ENCODE measurements around the gene MORF4L2. TPM values are rescaled to one million over a fixed set of nuclear protein-coding genes. Genes with fewer than 3 reads are reported as not detected.
A peak's percentile ranks its signal among the peaks of the same experiment; 100 is the strongest.

Gene MORF4L2
- total and polyA plus RNA-seq, 9 of the 15 experiments (the other 6 are each of a cell fraction or from before 2014, with no cell fraction given): 324 to 781 (median 420) TPM

DNA sequence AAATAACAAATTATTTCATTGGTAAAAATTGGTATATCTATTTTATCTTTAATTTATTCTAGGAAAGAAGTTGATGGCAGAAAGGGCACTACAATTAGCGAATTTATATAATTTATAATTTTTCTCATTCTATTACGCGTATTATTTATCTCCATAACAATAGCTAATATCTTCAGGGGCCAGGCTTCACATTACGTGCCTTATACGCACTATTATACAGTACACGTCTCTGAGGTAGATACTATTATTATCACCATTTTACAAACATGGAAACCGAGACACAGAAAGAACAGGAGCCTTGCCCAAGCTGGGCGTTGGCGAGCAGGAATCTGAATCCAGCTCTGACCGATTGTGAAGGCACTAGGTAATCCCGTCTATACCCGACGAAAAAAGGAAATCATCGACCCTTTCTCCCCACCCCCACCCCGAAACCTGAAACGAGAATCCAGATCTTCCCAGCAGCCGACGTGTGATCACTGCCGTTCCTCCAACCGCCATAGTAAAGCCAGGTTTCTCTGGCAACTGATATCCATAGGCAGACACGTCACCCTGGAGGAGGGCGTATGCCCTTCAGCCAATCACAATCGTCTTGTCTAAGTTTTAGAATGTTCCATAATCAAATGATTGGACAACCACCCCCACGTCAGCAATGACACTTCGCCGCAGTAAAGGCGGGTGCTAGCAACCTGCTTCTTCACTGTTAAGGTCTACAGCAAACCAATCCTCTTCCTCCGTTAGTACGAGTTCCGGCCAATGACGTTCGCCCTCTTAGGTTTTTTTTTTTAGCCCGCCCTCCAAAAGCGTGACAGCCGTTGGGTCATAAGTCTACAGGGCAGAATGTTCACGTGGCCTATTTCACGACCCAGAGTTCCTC is at the start of gene MORF4L2 (continued):
- TF ChIP-seq NFRKB (IDR thresholded peaks at IDR 0.05; ENCODE audit: low read depth) (peak; percentile 98), NR3C1 (CRISPR knock-in tag; IDR thresholded peaks at IDR 0.05) (no peak), POLR2G (IDR thresholded peaks at IDR 0.05; ENCODE audit: low read depth, low read length) (peak; percentile 48; the same call in 1 of the 2 replicates), BRD4 (IDR thresholded peaks at IDR 0.05) (0 out of 2 replicates have a peak, but pooled peaks have one; percentile 56), ZNF696 (CRISPR knock-in tag; conservative IDR thresholded peaks at IDR 0.05) (no peak), POLR2B (IDR thresholded peaks at IDR 0.05; ENCODE audit: low read depth, partially characterized antibody) (peak; percentile 96), ZNF830 (CRISPR knock-in tag; IDR thresholded peaks at IDR 0.05) (no peak), GABPA (tag; conservative IDR thresholded peaks at IDR 0.05; ENCODE audit: low read depth) (no peak), RBFOX2 (IDR thresholded peaks at IDR 0.05; ENCODE audit: low read depth, low read length) (peak; percentile 4; the same call in 1 of the 2 replicates), CSDE1 (IDR thresholded peaks at IDR 0.05) (peak in 1 of 2 experiments; percentile 52; a peak in 1 of 4 replicates), TAF9B (IDR thresholded peaks at IDR 0.05; ENCODE audit: partially characterized antibody) (peak; percentile 83), CREM (IDR thresholded peaks at IDR 0.05; ENCODE audit: low read depth) (peak; percentile 93), PML (IDR thresholded peaks at IDR 0.05; ENCODE audit: low read length) (peak; percentile 73; the same call in 1 of the 2 replicates), ZNF41 (CRISPR knock-in tag; conservative IDR thresholded peaks at IDR 0.05) (no peak), TAF7 (tag; IDR thresholded peaks at IDR 0.05) (peak; percentile 86), KLF6 (CRISPR knock-in tag; IDR thresholded peaks at IDR 0.05; ENCODE audit: borderline replicate concordance) (no peak), POLR2H (tag; IDR thresholded peaks at IDR 0.05; ENCODE audit: low read depth) (peak; percentile 94), ZNF354B (CRISPR knock-in tag; IDR thresholded peaks at IDR 0.05) (no peak), POLR2A (conservative IDR thresholded peaks at IDR 0.05) (peak; percentile 94), ATF7 (IDR thresholded peaks at IDR 0.05) (peak; percentile 81), PTRF (tag; IDR thresholded peaks at IDR 0.05) (no peak), ZNF644 (tag; IDR thresholded peaks at IDR 0.05; ENCODE audit: low read depth) (no peak)
- TF ChIP-seq, protein P1, sequence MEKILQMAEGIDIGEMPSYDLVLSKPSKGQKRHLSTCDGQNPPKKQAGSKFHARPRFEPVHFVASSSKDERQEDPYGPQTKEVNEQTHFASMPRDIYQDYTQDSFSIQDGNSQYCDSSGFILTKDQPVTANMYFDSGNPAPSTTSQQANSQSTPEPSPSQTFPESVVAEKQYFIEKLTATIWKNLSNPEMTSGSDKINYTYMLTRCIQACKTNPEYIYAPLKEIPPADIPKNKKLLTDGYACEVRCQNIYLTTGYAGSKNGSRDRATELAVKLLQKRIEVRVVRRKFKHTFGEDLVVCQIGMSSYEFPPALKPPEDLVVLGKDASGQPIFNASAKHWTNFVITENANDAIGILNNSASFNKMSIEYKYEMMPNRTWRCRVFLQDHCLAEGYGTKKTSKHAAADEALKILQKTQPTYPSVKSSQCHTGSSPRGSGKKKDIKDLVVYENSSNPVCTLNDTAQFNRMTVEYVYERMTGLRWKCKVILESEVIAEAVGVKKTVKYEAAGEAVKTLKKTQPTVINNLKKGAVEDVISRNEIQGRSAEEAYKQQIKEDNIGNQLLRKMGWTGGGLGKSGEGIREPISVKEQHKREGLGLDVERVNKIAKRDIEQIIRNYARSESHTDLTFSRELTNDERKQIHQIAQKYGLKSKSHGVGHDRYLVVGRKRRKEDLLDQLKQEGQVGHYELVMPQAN (IDR thresholded peaks at IDR 0.05; ENCODE audit: borderline replicate concordance): no peak
- TF ChIP-seq, protein P2, sequence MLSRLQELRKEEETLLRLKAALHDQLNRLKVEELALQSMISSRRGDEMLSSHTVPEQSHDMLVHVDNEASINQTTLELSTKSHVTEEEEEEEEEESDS (CRISPR knock-in tag; IDR thresholded peaks at IDR 0.05): no peak
- TF ChIP-seq, protein P3, sequence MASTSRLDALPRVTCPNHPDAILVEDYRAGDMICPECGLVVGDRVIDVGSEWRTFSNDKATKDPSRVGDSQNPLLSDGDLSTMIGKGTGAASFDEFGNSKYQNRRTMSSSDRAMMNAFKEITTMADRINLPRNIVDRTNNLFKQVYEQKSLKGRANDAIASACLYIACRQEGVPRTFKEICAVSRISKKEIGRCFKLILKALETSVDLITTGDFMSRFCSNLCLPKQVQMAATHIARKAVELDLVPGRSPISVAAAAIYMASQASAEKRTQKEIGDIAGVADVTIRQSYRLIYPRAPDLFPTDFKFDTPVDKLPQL (IDR thresholded peaks at IDR 0.05; ENCODE audit: extremely low read depth, insufficient read length): peak; percentile 37
- TF ChIP-seq, protein P4, sequence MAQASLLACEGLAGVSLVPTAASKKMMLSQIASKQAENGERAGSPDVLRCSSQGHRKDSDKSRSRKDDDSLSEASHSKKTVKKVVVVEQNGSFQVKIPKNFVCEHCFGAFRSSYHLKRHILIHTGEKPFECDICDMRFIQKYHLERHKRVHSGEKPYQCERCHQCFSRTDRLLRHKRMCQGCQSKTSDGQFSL (CRISPR knock-in tag; IDR thresholded peaks at IDR 0.05): no peak
- TF ChIP-seq, protein P4 (tag; IDR thresholded peaks at IDR 0.05): no peak

Data from K562 (cell line).